Activated B cell treated with CpG ODN at 0.5 μM for 24 hours (primary cell): ENCODE measurements around the gene ITIH4. TPM values are rescaled to one million over a fixed set of nuclear protein-coding genes. Genes with fewer than 3 reads are reported as not detected.

Experiments used
- ATAC-seq: fragments of 200-7000 bp; cut with Tn5 transposase; one replicate; pipeline ENCODE4 v1.10.0; 2021; ENCODE audit warnings: low read depth, mild to moderate bottlenecking, moderate library complexity
- CTCF ChIA-PET: fragments of 350-600 bp; sonication (Branson Sonifier 250); formaldehyde crosslinking; loops from one replicate; lab custom pipeline; 2021; ENCODE audit warnings: antibody characterized with exemption; lab: Charles Lee
- POLR2A ChIA-PET: fragments of 350-600 bp; sonication (Branson Sonifier 250); formaldehyde crosslinking; loops from one replicate; lab custom pipeline; 2021; ENCODE audit warnings: antibody characterized with exemption; lab: Charles Lee
- DNase-seq: peaks from one replicate; pipeline ENCODE4 v3.0.0; 2022
- H3K27ac Mint-ChIP-seq: one replicate; pipeline ENCODE4 v1.8.0; 2020; ENCODE audit warnings: mixed read lengths
- H3K27me3 Mint-ChIP-seq: one replicate; pipeline ENCODE4 v1.8.0; 2021; ENCODE audit warnings: mixed read lengths
- H3K36me3 Mint-ChIP-seq: one replicate; pipeline ENCODE4 v1.8.0; 2021; ENCODE audit warnings: low read depth, mixed read lengths
- H3K4me1 Mint-ChIP-seq: one replicate; pipeline ENCODE4 v1.8.0; 2021; ENCODE audit warnings: mixed read lengths
- H3K4me3 Mint-ChIP-seq: one replicate; pipeline ENCODE4 v1.8.0; 2020; ENCODE audit warnings: mild to moderate bottlenecking, mixed read lengths
- H3K9me3 Mint-ChIP-seq: one replicate; pipeline ENCODE4 v1.8.0; 2020; ENCODE audit warnings: mixed read lengths
- intact Hi-C: fragments of 100-400 bp; cut with micrococcal nuclease; formaldehyde crosslinking; loops from one replicate; pipeline ENCODE4 v1.15.1; 2024
- total RNA-seq: library from RNA; stranded (reverse); gene quantifications from 2 replicates; pipeline ENCODE4 v1.2.3, GENCODE V29; 2022
- TF ChIP-seq, protein P1 (sequence below): fragments of 200-600 bp; IDR thresholded peaks from one replicate; pipeline ENCODE4 v1.8.0; 2022; ENCODE audit warnings: antibody characterized with exemption, mild to moderate bottlenecking

ITIH4 gene
- total RNA-seq, 1 donor from 2014 or later = 15.7 TPM

DNA sequence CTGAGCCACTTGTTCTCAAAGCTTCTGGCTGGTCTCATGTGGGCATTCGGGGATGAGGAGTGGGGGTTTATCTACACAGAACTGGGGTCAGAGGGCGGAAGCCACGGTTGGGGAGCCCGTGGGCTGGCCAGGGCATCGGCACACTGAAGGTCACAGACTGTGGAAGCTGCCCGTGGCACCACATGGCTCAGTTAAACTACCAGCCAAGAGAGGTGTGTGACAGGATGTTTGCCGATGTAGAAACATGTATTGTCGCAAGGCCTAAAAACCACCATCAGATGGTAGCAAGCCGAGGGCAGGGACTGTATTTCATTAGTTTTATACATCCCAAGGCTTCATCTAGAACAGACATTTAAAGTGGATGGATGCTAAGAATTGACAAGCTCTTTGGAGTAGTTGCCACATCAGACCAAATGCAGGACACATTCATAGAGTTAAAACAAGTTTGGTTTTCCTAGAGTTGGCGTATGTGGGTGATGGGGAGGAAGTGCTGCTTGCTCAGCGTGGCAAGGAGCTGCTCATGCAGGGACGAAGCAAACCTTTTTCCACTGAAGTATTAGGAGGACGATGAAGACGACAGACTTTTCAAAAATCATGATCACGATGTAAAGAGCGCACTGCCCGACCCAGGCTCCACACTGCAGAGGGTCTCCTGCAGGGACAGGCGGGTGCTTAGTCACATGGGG is 14.0 kb upstream of the ITIH4 start:
- intact Hi-C loops = no loop called here
- Mint-ChIP-seq H3K4me3 (no peak overlapping the region), H3K9me3 (no peaks in the 10 kb centered on the region), H3K36me3 (peaks cover 66% of the 10 kb centered on the region), H3K27ac (no peak overlapping the region), H3K4me1 (no peaks in the 10 kb centered on the region), H3K27me3 (no peaks in the 10 kb centered on the region)
- ChIA-PET CTCF (interaction anchor here (1.0 to 1.2 kb wide), 2 partner anchors 227 to 228 kb away, joined by 3 to 5 read pairs; no protein-coding TSS in a partner anchor), POLR2A (no interaction called here)
- DNase-seq (no peak), ATAC-seq (no peak)
- TF ChIP-seq, protein P1, sequence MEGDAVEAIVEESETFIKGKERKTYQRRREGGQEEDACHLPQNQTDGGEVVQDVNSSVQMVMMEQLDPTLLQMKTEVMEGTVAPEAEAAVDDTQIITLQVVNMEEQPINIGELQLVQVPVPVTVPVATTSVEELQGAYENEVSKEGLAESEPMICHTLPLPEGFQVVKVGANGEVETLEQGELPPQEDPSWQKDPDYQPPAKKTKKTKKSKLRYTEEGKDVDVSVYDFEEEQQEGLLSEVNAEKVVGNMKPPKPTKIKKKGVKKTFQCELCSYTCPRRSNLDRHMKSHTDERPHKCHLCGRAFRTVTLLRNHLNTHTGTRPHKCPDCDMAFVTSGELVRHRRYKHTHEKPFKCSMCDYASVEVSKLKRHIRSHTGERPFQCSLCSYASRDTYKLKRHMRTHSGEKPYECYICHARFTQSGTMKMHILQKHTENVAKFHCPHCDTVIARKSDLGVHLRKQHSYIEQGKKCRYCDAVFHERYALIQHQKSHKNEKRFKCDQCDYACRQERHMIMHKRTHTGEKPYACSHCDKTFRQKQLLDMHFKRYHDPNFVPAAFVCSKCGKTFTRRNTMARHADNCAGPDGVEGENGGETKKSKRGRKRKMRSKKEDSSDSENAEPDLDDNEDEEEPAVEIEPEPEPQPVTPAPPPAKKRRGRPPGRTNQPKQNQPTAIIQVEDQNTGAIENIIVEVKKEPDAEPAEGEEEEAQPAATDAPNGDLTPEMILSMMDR = no peak

DNA sequence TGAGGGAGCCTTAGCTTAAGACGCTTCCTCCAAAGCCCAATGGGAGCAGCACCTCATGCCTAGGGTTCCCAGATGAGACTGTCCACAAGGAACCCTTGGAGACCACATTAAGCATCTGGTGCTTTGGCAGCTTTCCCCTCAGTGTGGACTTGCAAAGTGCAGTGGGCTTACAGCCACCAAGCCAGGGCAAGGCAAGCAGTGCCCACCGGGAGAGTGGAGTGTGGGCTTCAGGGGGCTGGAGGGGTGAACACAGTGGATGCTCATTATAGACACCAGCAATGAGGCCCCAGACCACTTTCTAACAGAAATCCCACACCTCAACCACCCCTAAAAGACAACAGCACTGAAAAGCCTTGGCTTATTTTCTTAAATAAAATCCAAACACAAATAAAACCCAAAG is 13.4 kb upstream of the ITIH4 start:
- ATAC-seq (no peak), DNase-seq (no peak)
- no peak overlapping the region for H3K27ac Mint-ChIP-seq
- H3K36me3 Mint-ChIP-seq = peaks cover 60% of the 10 kb centered on the region
- ChIA-PET POLR2A (no interaction called here), CTCF (interaction anchor here (1.0 kb wide), 1 partner anchor 229 kb away, joined by 3 read pairs; no protein-coding TSS in a partner anchor)
- no peak overlapping the region for H3K4me3 Mint-ChIP-seq
- H3K4me1 Mint-ChIP-seq = no peaks in the 10 kb centered on the region
- intact Hi-C loops = no loop called here
- no peaks in the 10 kb centered on the region for H3K9me3 Mint-ChIP-seq
- TF ChIP-seq, protein P1 = no peak
- H3K27me3 Mint-ChIP-seq = no peaks in the 10 kb centered on the region

DNA sequence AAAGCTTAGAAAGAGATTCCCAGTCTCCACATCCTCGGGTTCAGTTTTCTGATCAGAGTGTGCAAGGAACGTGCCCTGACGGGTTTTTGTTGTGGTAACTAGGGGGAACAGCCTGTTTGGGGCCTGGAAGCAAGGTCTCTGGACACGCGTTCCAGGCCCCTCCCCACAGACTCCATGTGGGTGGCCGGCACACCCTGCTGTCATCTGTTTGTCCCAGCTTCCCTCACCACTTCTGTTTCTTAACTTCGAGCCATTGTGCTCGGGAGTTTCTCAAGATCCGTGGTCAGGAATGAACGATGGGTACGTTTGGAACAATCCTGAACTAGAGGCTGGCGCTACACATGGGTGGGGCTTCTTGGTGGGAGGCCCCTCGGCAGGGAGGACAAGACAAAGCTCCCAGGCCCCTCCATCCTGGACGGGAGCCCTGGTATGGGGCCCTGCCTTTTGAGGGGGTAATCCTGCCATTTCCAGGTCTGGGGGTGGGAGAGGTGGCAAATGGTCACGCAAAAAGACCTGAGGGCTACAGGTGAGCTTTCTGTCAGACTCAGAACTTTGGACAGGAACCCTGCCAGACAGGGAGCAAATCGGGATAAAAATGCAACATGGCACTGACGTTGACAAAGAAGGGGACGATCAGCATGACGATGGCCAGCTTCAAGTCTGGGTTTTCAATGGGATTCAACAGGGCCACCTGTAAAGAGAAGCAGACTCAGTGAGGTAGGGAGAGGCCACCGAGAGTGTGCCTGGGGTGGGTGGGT is 12.8 kb upstream of the ITIH4 start:
- CTCF ChIA-PET = interaction anchor here (1.0 kb wide), 1 partner anchor 230 kb away, joined by 3 read pairs; no protein-coding TSS in a partner anchor
- no peaks in the 10 kb centered on the region for H3K27me3 Mint-ChIP-seq
- H3K36me3 Mint-ChIP-seq = peaks cover 57% of the 10 kb centered on the region
- no peak for ATAC-seq
- TF ChIP-seq, protein P1 = no peak
- H3K4me1 Mint-ChIP-seq = no peaks in the 10 kb centered on the region
- intact Hi-C loops = no loop called here
- H3K9me3 Mint-ChIP-seq = no peaks in the 10 kb centered on the region
- POLR2A ChIA-PET = no interaction called here
- no peak overlapping the region for H3K4me3 Mint-ChIP-seq
- no peak for DNase-seq
- H3K27ac Mint-ChIP-seq = no peak overlapping the region

DNA sequence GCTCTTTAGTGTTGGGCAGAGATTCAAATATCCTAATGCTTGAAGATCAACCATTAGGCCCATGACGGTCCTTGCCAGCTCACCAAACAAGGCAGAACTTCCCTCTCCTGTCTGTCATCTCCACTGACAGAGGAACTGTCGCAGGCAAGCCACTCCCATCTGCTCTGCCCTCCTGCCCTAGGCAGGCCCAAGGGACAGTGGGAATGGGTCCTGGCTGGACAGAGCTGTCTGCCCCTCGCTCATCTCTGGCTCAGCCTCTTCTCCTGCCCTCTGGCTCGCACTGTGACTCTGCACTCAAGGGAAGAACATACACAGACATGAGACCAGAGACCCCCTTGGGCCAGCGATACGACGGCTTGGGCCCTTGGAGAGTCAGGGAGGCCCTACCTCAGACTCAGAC is 12.0 kb upstream of the ITIH4 start:
- TF ChIP-seq, protein P1 = no peak
- Mint-ChIP-seq H3K9me3 (no peaks in the 10 kb centered on the region), H3K4me1 (no peaks in the 10 kb centered on the region), H3K27ac (no peak overlapping the region), H3K4me3 (no peak overlapping the region), H3K36me3 (peaks cover 54% of the 10 kb centered on the region), H3K27me3 (no peaks in the 10 kb centered on the region)
- intact Hi-C loops = no loop called here
- DNase-seq (no peak), ATAC-seq (no peak)
- CTCF ChIA-PET = no interaction called here
- POLR2A ChIA-PET = no interaction called here

DNA sequence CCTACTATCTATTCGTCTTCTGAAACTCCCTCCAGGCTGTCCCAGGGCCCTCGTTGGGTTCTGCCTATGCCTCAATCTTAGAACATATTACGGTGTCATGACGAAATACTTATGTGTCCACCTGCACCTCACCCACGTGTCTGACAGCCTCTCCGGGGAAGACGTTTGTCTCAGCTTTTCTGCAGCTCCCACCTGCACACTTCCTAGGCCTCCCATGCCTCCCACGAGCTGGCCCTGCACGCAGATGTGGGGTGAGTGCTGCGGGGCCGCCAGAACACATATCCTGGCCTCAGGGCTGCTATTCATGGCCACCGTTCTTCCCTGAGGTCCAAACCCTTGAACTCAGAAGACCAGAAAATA is 11.5 kb upstream of the ITIH4 start:
- no peak overlapping the region for H3K4me3 Mint-ChIP-seq
- no peaks in the 10 kb centered on the region for H3K4me1 Mint-ChIP-seq
- no peaks in the 10 kb centered on the region for H3K9me3 Mint-ChIP-seq
- intact Hi-C loops = no loop called here
- TF ChIP-seq, protein P1 = no peak
- ChIA-PET POLR2A (no interaction called here), CTCF (no interaction called here)
- peaks cover 51% of the 10 kb centered on the region for H3K36me3 Mint-ChIP-seq
- DNase-seq = no peak
- ATAC-seq = no peak
- no peaks in the 10 kb centered on the region for H3K27me3 Mint-ChIP-seq
- no peak overlapping the region for H3K27ac Mint-ChIP-seq
